Non-pigmented ciliary epithelial cell (primary cell): ENCODE results near the gene CSKMT.
"Not testable (repeated sequence)": the region's sequence is repeated elsewhere in the genome, so short reads cannot be mapped to it uniquely, and the experiment has no call there.

Experiments used
- DNase-seq: peaks from one replicate; pipeline ENCODE4 v3.0.0-alpha.2; 2010; ENCODE audit warnings: low read depth

CSKMT gene

GRCh38 chr11:62656796-62657429 lies 8.2 kb upstream of the CSKMT start:
- DNase-seq = no peak

GRCh38 chr11:62664405-62665074 lies 572 bp upstream of the CSKMT start:
- no peak for DNase-seq

GRCh38 chr11:62665599-62666258 lies 617 bp downstream of the CSKMT start:
- DNase-seq = no peak

GRCh38 chr11:62666259-62666926 lies 1.3 kb downstream of the CSKMT start:
- no peak for DNase-seq

GRCh38 chr11:62667460-62667859 lies 2.3 kb downstream of the CSKMT start:
- no peak for DNase-seq

- DNase-seq = no peak
Measured at GRCh38 chr11:62669420-62670161, 4.5 kb downstream of the CSKMT start.

- DNase-seq = no peak
Measured at GRCh38 chr11:62671236-62671607, 6.1 kb downstream of the CSKMT start.

- no peak for DNase-seq
Measured at GRCh38 chr11:62671608-62672389, 6.7 kb downstream of the CSKMT start, which contains the start of the genes LBHD1 and UQCC3. TSS of gene LBHD1 (minus strand) at chr11:62672267. CDS start at chr11:62670031, 2,236 bp downstream. TSS of gene UQCC3 (plus strand) at chr11:62671673. CDS start at chr11:62671746, 73 bp downstream.

GRCh38 chr11:62673196-62673525 lies 8.0 kb downstream of the CSKMT start:
- no peak for DNase-seq

GRCh38 chr11:62675415-62675814 lies 10.3 kb downstream of the CSKMT start:
- DNase-seq = not testable (repeated sequence)

GRCh38 chr11:62676698-62677097 lies 11.6 kb downstream of the CSKMT start:
- no peak for DNase-seq

- no peak for DNase-seq
Measured at GRCh38 chr11:62677156-62677555, 12.0 kb downstream of the CSKMT start.

- DNase-seq = no peak
Measured at GRCh38 chr11:62677714-62678113, 12.6 kb downstream of the CSKMT start.

GRCh38 chr11:62678433-62678769 lies 13.3 kb downstream of the CSKMT start:
- DNase-seq = no peak

- DNase-seq = no peak
Measured at GRCh38 chr11:62678770-62679696, 13.9 kb downstream of the CSKMT start, which contains the start of gene UBXN1. TSS of gene UBXN1 (minus strand) at chr11:62679073. CDS start at chr11:62678923, 150 bp downstream.

GRCh38 chr11:62680825-62681240 lies 15.7 kb downstream of the CSKMT start:
- no peak for DNase-seq

- DNase-seq = no peak
Measured at GRCh38 chr11:62682518-62682917, 17.4 kb downstream of the CSKMT start.

- DNase-seq = no peak
Measured at GRCh38 chr11:62687508-62688396, 22.6 kb downstream of the CSKMT start.

- DNase-seq = no peak
Measured at GRCh38 chr11:62688491-62688890, 23.4 kb downstream of the CSKMT start.
